PC-9 (cell line): ENCODE data around the gene CEACAM4. TPM values are rescaled to one million over a fixed set of nuclear protein-coding genes. Genes with fewer than 3 reads are reported as not detected.

Experiments used
- BruUV-seq: library from RNA; stranded (reverse); fragments of 400-500 nt; replicated peaks from 2 replicates; lab custom pipeline; 2021; lab: Mats Ljungman, UMichigan
- CTCF ChIA-PET: fragments of 300-600 bp; sonication (Branson Sonifier 250); formaldehyde crosslinking; loops from one replicate; lab custom pipeline; 2022; ENCODE audit warnings: antibody characterized with exemption; lab: Charles Lee
- POLR2A ChIA-PET: fragments of 300-600 bp; sonication (Branson Sonifier 250); formaldehyde crosslinking; loops from one replicate; lab custom pipeline; 2022; ENCODE audit warnings: antibody characterized with exemption; ENCODE audit not compliant: unreplicated experiment; lab: Charles Lee
- DNase-seq, 2 experiments: peaks; one replicate each; pipeline versions ENCODE4 v3.0.0 to v3.0.0-alpha.2; 2015 to 2022; ENCODE audit warnings: mixed read lengths in 1 of 2
- H2AFZ ChIP-seq: fragments of 200-600 bp; sonication (generic); 2 replicates; pipeline ENCODE4 v1.8.1; 2017; ENCODE audit warnings: antibody characterized with exemption
- H3F3A ChIP-seq: fragments of 200-600 bp; sonication (generic); 2 replicates; pipeline ENCODE4 v1.8.1; 2017; ENCODE audit warnings: antibody characterized with exemption, mild to moderate bottlenecking, low read depth; ENCODE audit not compliant: insufficient read depth
- H3K27ac ChIP-seq: fragments of 200-600 bp; sonication (generic); 2 replicates; pipeline ENCODE4 v1.6.1; 2016; ENCODE audit warnings: mixed run types
- H3K27me3 ChIP-seq: fragments of 200-600 bp; sonication (generic); 2 replicates; pipeline ENCODE4 v1.6.1; 2016; ENCODE audit warnings: low read depth, mixed run types; ENCODE audit not compliant: insufficient read depth
- H3K36me3 ChIP-seq: fragments of 200-600 bp; sonication (generic); 2 replicates; pipeline ENCODE4 v1.6.1; 2016; ENCODE audit warnings: low read depth, mixed run types
- H3K4me1 ChIP-seq: fragments of 200-600 bp; sonication (generic); replicated peaks from 2 replicates; pipeline ENCODE4 v1.6.1; 2016; ENCODE audit warnings: mixed run types; ENCODE audit not compliant: insufficient read depth
- H3K4me2 ChIP-seq: fragments of 200-600 bp; sonication (generic); 2 replicates; pipeline ENCODE4 v1.6.1; 2017; ENCODE audit warnings: mixed run types
- H3K4me3 ChIP-seq: fragments of 200-600 bp; sonication (generic); 2 replicates; pipeline ENCODE4 v1.6.1; 2016; ENCODE audit warnings: mixed run types
- H3K79me2 ChIP-seq: fragments of 200-600 bp; sonication (generic); 2 replicates; pipeline ENCODE4 v1.6.1; 2017; ENCODE audit warnings: low read depth, mixed run types
- H3K9me2 ChIP-seq: fragments of 200-600 bp; sonication (generic); 2 replicates; pipeline ENCODE4 v1.8.1; 2017; ENCODE audit warnings: mild to moderate bottlenecking; ENCODE audit not compliant: insufficient read depth
- H3K9me3 ChIP-seq: fragments of 200-600 bp; sonication (generic); 2 replicates; pipeline ENCODE4 v1.8.1; 2016; ENCODE audit warnings: low read depth; ENCODE audit not compliant: insufficient read depth
- H4K20me1 ChIP-seq: fragments of 200-600 bp; sonication (generic); 2 replicates; pipeline ENCODE4 v1.8.1; 2017; ENCODE audit not compliant: insufficient read depth
- EZH2 ChIP-seq: fragments of 200-600 bp; sonication (generic); IDR thresholded peaks from 2 replicates; pipeline ENCODE4 v1.8.0; 2017; ENCODE audit warnings: antibody characterized with exemption, low read depth
- intact Hi-C: fragments of 100-400 bp; cut with micrococcal nuclease; formaldehyde crosslinking; loops from one replicate; pipeline ENCODE4 v1.10.0; 2022; ENCODE audit not compliant: unreplicated experiment
- total RNA-seq: library from RNA; stranded (reverse); gene quantifications from 2 replicates; pipeline ENCODE4 v1.2.3, GENCODE V29; 2021
- TF ChIP-seq, protein P1 (sequence below): fragments of 200-600 bp; sonication (generic); conservative IDR thresholded peaks from 2 replicates; pipeline ENCODE4 v1.6.1; 2017; ENCODE audit warnings: mixed run types, antibody characterized with exemption, mild to moderate bottlenecking, moderate library complexity

The CEACAM4 gene
- total RNA-seq, 1 experiment from 2014 or later = not detected

- no peaks in the 10 kb centered on the region for H3K79me2 ChIP-seq
- no peak overlapping the region for H3K4me2 ChIP-seq
- no peak overlapping the region for H3K27ac ChIP-seq
- H3K9me2 ChIP-seq = no peaks in the 10 kb centered on the region
- intact Hi-C loops = no loop called here
- CTCF ChIA-PET = no interaction called here
- TF ChIP-seq, protein P1, sequence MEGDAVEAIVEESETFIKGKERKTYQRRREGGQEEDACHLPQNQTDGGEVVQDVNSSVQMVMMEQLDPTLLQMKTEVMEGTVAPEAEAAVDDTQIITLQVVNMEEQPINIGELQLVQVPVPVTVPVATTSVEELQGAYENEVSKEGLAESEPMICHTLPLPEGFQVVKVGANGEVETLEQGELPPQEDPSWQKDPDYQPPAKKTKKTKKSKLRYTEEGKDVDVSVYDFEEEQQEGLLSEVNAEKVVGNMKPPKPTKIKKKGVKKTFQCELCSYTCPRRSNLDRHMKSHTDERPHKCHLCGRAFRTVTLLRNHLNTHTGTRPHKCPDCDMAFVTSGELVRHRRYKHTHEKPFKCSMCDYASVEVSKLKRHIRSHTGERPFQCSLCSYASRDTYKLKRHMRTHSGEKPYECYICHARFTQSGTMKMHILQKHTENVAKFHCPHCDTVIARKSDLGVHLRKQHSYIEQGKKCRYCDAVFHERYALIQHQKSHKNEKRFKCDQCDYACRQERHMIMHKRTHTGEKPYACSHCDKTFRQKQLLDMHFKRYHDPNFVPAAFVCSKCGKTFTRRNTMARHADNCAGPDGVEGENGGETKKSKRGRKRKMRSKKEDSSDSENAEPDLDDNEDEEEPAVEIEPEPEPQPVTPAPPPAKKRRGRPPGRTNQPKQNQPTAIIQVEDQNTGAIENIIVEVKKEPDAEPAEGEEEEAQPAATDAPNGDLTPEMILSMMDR = no peak
- no peak for TF ChIP-seq EZH2
- POLR2A ChIA-PET = no interaction called here
- peaks cover 97% of the 10 kb centered on the region for H3K27me3 ChIP-seq
- H2AFZ ChIP-seq = no peak overlapping the region
- H3K9me3 ChIP-seq = no peaks in the 10 kb centered on the region
- no peaks in the 10 kb centered on the region for H3K36me3 ChIP-seq
- no peak overlapping the region for H3K4me3 ChIP-seq
- BruUV-seq = no TSS peak
- no peak for DNase-seq
- H3F3A ChIP-seq = no peaks in the 10 kb centered on the region
- H4K20me1 ChIP-seq = no peaks in the 10 kb centered on the region
- no peaks in the 10 kb centered on the region for H3K4me1 ChIP-seq
Observed at GRCh38 chr19:41624515-41624914, 2.4 kb downstream of the CEACAM4 start.

DNA sequence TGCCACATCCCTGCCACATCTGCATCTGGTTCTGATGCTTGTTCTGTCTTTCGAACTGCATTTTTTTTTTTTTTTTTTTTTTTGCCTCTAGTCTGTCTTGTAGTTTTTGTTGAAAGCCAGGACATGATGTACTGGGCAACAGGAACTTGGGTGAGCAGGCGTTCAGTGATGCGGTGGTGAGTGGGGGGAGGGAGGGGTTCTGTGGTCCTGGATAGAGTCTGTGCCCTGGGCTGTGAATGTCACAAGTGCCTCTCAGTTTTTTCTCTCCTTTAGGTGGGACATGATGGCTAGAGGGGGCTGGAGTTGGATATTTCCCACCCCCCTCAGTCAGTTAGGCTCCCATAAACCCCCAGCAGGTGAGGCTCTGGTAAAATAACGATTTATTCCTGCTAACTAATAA is 3.5 kb downstream of the CEACAM4 start:
- DNase-seq = no peak
- Histone ChIP-seq H3K27me3 (peaks cover 97% of the 10 kb centered on the region), H3K79me2 (no peaks in the 10 kb centered on the region), H3K4me1 (no peaks in the 10 kb centered on the region), H3K9me2 (no peaks in the 10 kb centered on the region), H3K27ac (no peak overlapping the region), H3K4me2 (no peak overlapping the region), H2AFZ (no peak overlapping the region), H3K4me3 (no peak overlapping the region), H3K36me3 (no peaks in the 10 kb centered on the region), H3K9me3 (no peaks in the 10 kb centered on the region), H3F3A (no peaks in the 10 kb centered on the region), H4K20me1 (no peaks in the 10 kb centered on the region)
- ChIA-PET POLR2A (no interaction called here), CTCF (no interaction called here)
- no peak for TF ChIP-seq EZH2
- TF ChIP-seq, protein P1 = no peak
- BruUV-seq = no TSS peak
- intact Hi-C loops = no loop called here

DNA sequence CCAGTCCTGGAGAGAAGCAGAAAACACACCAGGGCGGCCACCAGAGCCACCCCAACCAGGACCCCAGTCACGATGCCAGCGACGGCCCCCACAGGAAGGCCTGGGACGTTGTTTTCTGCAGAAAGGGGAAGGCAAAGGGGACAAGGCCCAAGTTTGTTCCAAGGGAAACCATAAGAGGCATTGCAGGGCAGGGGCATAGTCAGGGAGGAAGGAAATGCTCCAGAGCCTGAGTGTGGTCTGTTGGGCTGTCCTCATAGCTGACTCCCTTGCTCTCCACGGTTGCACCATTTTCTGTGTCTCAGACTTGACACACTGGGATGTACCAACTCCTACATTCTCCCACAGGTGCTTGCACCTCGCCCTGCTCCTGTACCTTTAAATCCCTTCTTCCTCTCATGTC is 5.2 kb downstream of the CEACAM4 start:
- ChIA-PET CTCF (no interaction called here), POLR2A (no interaction called here)
- BruUV-seq = no TSS peak
- Histone ChIP-seq H3K27ac (no peak overlapping the region), H4K20me1 (no peaks in the 10 kb centered on the region), H3F3A (no peaks in the 10 kb centered on the region), H3K36me3 (no peaks in the 10 kb centered on the region), H3K4me2 (no peak overlapping the region), H3K4me3 (no peak overlapping the region), H3K27me3 (peaks cover 94% of the 10 kb centered on the region), H3K9me2 (no peaks in the 10 kb centered on the region), H3K4me1 (no peaks in the 10 kb centered on the region), H3K79me2 (no peaks in the 10 kb centered on the region), H2AFZ (no peak overlapping the region), H3K9me3 (no peaks in the 10 kb centered on the region)
- no peak for TF ChIP-seq EZH2
- TF ChIP-seq, protein P1 = no peak
- no peak for DNase-seq
- intact Hi-C loops = no loop called here
